GM04504 (cell line): ENCODE data around the gene GSTO1.

Experiments used
- DNase-seq: peaks from one replicate; pipeline ENCODE4 v3.0.0-alpha.2; 2012; ENCODE audit warnings: low read depth

The GSTO1 gene

DNA sequence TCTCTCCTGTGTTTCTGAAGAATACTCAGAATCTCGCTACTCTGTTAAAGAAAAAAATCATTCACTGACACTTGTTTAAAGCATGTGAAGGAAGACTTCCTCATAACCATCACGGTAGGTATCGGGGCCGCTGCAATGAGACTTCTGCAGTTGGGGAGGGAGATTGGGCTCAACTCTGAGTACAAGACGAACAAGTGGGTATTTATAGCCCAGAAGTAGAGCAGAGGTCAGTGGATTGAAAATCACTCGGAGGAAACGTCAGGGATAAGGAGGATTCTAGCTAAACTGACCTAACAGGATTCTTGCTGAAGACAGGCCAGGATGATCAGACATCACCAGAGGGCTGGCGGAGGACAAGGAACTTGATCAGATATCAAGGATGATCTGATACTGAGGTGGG, 50.2 kb downstream of the GSTO1 start:
- no peak for DNase-seq

DNA sequence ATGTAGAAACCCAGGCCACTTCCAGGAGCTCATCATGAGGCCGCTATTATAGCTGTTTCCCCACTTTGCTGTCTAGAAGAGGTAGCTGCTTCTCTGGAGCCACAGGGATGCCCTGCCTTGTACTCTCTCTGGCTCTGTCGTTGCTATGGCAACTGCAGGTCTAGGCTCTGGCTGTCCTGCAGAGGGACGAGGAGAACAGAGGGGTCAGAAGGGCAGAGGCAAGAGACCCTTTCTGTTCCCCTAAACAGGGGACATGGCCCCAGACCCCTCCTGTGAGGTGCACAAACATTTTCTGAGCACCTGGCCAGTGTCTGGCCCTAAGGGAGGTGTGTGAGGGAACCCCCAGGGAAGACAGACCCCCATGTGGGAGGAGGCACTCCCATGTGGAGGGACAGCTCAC, 52.2 kb downstream of the GSTO1 start:
- DNase-seq: no peak

DNA sequence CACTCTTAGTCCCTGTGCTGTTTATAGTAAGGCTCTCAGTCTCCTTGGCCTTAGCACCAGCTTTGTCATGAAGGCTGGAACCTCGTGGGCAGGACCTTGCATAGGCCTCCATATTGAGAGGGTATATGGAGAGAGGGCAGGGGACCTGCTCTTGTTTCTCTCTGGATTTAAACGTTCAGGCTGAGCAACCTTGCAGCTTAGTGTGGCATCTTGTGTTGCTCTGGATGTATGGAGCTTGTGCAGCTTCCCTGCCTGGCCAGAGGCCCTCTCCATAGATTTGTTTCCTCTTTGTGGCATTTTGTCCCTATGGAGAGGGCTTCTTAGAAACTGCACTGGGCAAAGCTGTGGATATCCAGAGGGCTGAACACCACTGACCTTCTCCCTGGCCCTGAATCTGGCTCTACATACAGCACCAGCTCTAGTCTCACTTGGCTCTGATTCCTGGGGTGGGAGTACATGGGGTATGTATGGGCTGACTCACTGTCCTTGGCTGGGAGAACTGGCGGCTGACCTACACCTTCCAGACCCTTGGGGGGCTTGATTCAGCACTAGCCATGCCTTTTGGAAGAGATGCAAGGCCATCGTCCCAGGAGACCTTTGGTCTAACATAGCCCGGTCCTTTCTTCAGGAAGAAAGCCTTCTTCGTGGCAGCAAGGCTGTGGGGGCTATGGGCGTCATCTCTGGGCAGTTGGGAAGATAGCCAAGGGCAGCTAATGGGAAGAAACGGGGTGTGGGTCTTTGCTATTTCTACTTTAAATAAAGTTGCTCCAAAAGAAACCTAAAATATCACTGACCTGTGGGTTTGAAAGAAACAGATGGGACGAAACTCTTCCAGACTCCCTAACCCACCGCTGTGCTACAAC, 53.1 kb downstream of the GSTO1 start:
- DNase-seq: no peak

DNA sequence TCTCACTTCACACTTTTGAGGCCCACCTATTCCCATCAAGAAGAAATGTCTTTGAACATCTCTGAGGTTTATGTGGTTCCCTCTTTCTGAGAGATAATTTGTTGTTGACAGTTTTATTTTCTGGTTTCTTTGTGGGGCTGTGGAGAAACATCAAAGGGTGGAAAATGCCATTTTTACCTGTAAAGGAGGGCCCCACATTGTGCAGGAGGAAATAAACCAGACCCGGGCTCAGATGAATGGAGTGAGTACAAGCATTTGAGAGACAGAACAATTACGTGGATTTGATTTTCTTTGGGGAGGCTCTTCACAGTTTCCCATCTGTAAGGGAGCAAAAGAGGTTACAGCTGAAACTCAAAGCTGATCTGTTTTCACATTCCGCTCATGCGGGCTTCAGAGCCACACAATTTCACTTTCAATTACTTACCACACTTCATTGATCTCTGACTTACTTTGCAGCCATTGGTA, 53.8 kb downstream of the GSTO1 start:
- DNase-seq: no peak

DNA sequence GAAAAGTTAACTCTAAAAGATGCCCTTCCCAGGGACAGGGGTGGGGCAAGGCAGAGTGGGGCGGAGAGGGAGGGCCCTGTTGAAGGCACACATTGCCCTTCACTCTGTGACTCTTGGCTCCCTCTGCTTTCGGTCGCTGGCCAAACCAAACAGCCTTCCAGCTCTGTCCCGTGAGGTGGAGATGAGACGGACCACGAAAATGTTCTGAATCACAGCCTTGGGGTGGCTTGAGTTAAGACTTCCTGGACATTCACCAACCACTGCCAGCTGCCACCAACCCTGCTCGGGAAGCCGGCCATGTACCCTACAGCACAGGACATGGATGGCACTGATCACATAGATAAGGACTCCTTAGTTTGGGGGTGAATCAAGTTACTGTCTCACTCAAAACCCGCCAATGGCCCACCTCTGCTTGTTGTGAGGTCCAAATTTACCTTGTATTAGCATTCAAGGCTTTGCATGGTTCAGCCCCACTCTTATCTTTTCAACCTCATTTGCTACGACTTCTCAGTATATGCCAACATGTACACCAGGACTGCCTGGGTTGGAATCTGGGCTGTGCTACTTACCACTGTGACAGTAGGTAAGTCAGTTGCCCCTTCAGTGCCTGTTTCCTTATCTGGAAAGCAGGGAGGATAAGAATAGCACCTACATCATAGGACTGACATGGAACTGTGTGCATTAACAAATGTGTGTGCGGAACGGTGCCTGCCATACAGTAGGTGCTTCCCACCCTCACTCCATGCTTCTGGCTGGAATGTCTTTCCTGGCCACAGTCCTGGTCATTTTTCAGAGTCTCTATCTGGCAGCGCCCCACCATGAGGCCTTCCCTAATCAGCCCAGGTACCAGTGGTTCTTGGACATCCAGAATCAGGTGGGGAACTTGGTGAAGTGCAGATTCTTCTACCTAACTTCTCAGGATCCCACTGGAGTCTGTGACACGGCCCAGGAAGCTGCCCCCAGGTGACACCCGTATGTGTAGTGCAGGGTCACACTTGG, 55.6 kb downstream of the GSTO1 start:
- peak; percentile 84 for DNase-seq

DNA sequence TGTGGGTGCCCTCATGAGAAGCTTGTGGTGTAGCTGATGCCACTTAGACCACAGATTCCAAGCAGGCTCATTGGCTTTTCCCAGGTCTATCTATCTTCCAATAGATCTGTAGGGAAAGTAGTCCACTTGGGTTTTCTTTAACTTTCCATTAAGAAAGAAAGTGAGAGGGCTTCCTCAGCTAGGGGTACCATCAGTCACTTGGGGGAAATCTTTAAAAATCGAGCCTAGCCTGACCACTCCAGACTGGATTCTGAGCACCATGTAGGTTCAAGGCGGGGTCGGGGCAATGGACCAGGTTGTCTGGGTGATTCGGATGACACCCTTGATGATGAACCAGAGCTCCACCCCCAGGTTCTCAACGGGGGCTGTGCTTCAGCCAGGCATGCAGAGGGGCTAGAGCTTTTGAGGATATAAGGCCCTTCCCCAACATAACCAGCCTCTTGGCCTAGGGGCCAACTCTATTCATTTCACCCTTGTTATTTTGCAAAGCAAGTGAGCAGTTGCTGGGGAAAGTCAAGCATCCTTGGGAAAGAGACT, 56.6 kb downstream of the GSTO1 start:
- no peak for DNase-seq

DNA sequence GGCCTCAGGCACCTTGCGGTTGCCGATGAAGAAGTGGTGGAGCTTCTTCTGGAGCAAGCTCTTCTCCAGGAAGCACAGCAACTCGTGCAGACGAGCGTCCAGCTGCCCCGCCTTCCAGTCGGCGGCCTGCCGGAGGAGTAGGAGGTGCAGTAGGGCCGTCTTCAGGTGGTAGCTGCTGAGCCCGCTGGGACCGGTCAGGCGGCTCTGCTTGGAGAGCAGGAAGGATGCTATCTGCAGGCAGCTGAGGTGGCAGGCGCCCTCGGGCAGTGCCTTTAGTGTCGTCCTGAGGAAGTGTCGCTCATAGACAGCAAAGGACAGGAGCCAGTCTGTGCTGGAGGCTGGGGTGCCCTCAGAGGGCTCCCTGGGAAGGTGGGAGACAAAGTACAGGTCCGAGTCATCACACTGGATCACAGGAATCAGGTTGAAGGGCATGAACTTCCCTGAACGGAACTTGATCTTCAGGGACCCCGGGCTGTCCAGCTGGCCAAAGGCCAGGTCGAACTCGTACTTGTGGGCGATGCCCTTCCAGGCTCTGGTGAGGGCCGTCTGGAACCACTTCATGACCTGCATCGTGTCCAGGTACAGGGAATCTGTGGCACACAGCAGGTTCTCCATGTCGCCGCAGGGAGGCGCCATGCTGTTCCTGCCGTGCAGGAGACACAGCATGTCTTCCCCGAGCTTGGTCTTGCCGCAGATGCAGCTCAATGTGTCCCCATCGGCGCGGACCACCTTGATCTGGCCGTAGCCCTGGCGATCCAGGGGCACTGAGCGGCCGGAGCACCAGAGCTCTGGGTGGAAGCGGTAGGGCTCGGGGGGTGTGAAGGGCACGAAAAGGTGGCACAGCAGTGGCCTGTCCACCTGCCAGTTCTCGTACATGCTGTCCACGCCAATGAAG, 60.1 kb downstream of the GSTO1 start:
- no peak for DNase-seq

DNA sequence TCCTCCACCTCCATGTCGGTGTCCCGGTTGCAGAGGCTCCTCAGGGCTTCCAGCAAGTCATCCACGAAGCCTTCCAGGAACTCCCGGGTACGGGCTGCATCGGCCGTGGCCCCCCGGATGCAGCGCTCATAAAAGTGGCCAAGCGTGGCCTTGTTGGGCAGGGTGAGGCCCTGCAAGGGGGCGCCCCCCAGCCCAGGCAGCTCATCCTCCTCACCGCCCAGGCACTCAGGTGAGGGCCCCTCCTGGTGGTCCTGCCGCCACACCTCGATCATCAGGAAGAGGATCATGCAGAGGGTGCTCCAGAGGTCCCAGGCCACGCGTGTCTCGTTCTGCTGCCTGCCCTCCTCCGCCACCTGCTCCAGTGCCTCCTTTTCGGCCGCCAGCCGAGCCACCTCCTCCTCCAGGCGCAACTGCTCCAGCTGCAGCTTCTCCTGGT, 60.8 kb downstream of the GSTO1 start:
- DNase-seq: no peak

DNA sequence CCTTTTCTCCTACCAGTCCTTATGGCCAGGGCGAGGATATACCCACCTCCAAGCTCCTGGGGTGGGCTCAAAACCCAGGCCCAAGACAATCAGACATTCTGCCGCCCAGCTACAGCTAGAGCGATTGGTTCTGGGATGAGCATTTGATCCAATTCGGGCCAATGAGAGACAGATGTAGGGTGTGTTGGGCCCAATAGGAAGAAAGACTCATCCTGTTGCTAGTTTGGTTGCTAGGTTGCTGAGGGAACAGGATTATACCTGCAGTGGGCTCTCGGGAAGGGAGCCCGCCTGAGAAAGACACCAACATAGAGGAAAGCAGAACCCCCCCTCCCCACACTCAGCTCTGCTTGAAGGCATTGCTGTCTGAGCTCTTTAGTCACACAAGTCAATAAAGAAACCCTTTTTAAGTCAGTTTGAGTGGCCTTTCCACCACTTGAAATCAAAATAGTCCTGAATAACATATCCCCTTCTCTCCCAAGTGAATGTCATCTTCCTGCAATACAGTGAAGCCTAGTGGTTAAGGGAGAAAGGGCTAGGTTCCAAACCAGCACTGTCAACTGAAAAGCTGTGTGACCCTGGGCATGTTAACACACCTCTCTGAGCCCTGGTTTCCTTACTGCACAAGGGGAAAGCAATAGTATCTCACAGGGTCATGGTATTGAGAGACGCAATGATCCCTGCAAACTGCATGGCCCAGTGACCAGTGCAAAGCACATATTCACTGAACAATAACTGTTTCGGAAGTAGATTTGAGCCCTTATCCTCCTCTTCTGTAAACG, 61.8 kb downstream of the GSTO1 start:
- DNase-seq: no peak
